Keratinocyte (primary cell): ENCODE measurements around the gene OR2A25. TPM values are rescaled to one million over a fixed set of nuclear protein-coding genes. Genes with fewer than 3 reads are reported as not detected.

Experiments
- DNase-seq: peaks from one replicate; pipeline ENCODE4 v3.0.0-alpha.2; 2011; ENCODE audit warnings: low read depth, missing footprints, low spot score
- FAIRE-seq: peaks from 2 replicates; lab custom pipeline; 2011; peaks lifted over from hg19 to GRCh38; lab: Jason Lieb, UNC
- H2AFZ ChIP-seq: 2 replicates; pipeline ENCODE4 v1.6.0; 2012; ENCODE audit warnings: low read length, control low read depth, inconsistent platforms; ENCODE audit not compliant: control insufficient read depth
- H3K27ac ChIP-seq: 2 replicates; pipeline ENCODE4 v1.5.1; 2011; ENCODE audit warnings: low read length; ENCODE audit not compliant: control insufficient read depth, insufficient read depth
- H3K27me3 ChIP-seq: 3 replicates; pipeline ENCODE4 v1.6.0; 2011; ENCODE audit warnings: low read length; ENCODE audit not compliant: control insufficient read depth, insufficient read depth; ENCODE audit errors: extremely low read depth
- H3K36me3 ChIP-seq, 2 experiments: 2 replicates in 1 of 2; 3 replicates in 1 of 2; pipeline ENCODE4 v1.5.1; 2011; ENCODE audit warnings: low read length in 2 of 2, mild to moderate bottlenecking in 1 of 2; ENCODE audit not compliant: control insufficient read depth in 2 of 2, insufficient read depth in 2 of 2; ENCODE audit errors: extremely low read depth in 1 of 2
- H3K4me1 ChIP-seq: 3 replicates; pipeline ENCODE4 v1.5.1; 2011; ENCODE audit warnings: low read length; ENCODE audit not compliant: control insufficient read depth, insufficient read depth; ENCODE audit errors: extremely low read depth
- H3K4me2 ChIP-seq: 3 replicates; pipeline ENCODE4 v1.6.0; 2011; ENCODE audit warnings: low read depth, low read length; ENCODE audit not compliant: control insufficient read depth, insufficient read depth; ENCODE audit errors: extremely low read depth
- H3K4me3 ChIP-seq, 3 experiments: fragments of 200-600 bp in 1 of 3; sonication (generic) in 1 of 3; 2 replicates in 2 of 3; 3 replicates in 1 of 3; pipeline ENCODE4 v1.5.1; 2011 to 2016; ENCODE audit warnings: low read length in 3 of 3, mild to moderate bottlenecking in 3 of 3, control low read depth in 2 of 3, inconsistent platforms in 1 of 3, low read depth in 1 of 3, mixed read lengths in 1 of 3, mixed run types in 1 of 3, moderate library complexity in 1 of 3; ENCODE audit not compliant: control insufficient read depth in 2 of 3, insufficient read depth in 2 of 3; ENCODE audit errors: extremely low read depth in 1 of 3
- H3K79me2 ChIP-seq: 2 replicates; pipeline ENCODE4 v1.6.0; 2012; ENCODE audit warnings: low read length; ENCODE audit not compliant: control insufficient read depth, insufficient read depth
- H3K9ac ChIP-seq: 3 replicates; pipeline ENCODE4 v1.6.0; 2011; ENCODE audit warnings: low read length; ENCODE audit not compliant: control insufficient read depth, insufficient read depth; ENCODE audit errors: extremely low read depth
- H3K9me1 ChIP-seq: 3 replicates; pipeline ENCODE4 v1.6.0; 2011; ENCODE audit warnings: low read length; ENCODE audit not compliant: control insufficient read depth, insufficient read depth; ENCODE audit errors: extremely low read depth
- H3K9me3 ChIP-seq: 2 replicates; pipeline ENCODE4 v1.5.1; 2012; ENCODE audit warnings: low read depth, low read length; ENCODE audit not compliant: control insufficient read depth
- H4K20me1 ChIP-seq: 3 replicates; pipeline ENCODE4 v1.6.0; 2011; ENCODE audit warnings: low read length; ENCODE audit not compliant: control insufficient read depth, insufficient read depth; ENCODE audit errors: extremely low read depth
- EZH2 ChIP-seq: IDR thresholded peaks from one replicate; pipeline ENCODE4 v1.6.1; 2012; ENCODE audit warnings: inconsistent platforms, mild to moderate bottlenecking, low read length, moderate library complexity
- dilution Hi-C: fragments of 300-500 bp; cut with MboI; formaldehyde crosslinking; loops from one replicate; pipeline ENCODE4 v1.7.0; 2020; ENCODE audit warnings: low sequenced_read_pairs; ENCODE audit not compliant: extremely low pct_ligation_motif_present
- polyA plus RNA-seq, 5 experiments: library from polyadenylated mRNA; depleted of rRNA in 3 of 5; stranded (reverse) in 3 of 5; stranded (forward) in 1 of 5; unstranded in 1 of 5; fragments of >200 nt; gene quantifications; 1 replicate in 1 of 5; 2 replicates in 3 of 5; 3 replicates in 1 of 5; pipeline versions ENCODE4 v1.2.1 to v1.2.3, GENCODE V29; 2011 to 2012; ENCODE audit warnings: missing spikeins in 2 of 5, low read depth in 1 of 5, low replicate concordance in 1 of 5
- TF ChIP-seq, protein P1 (sequence below), 3 experiments: IDR thresholded peaks in 1 of 3; conservative IDR thresholded peaks in 1 of 3; optimal IDR thresholded peaks in 1 of 3; 2 replicates in 2 of 3; 3 replicates in 1 of 3; pipeline versions ENCODE3 to v1.5.1; 2011; ENCODE audit warnings: low read length in 3 of 3, mild to moderate bottlenecking in 3 of 3, moderate library complexity in 2 of 3, control low read depth in 1 of 3, inconsistent platforms in 1 of 3; ENCODE audit not compliant: insufficient read depth in 2 of 3; ENCODE audit errors: extremely low read depth in 1 of 3

The OR2A25 gene
- polyA plus RNA-seq, 1 donor (not counting 4 experiments of a cell fraction or from before 2014, with no cell fraction given), result not detected

- Histone ChIP-seq H3K4me2 (no peak within 1 kb of the TSS), H3K9ac (no peak within 1 kb of the TSS), H3K27me3 (no peaks in the 10 kb centered on the region), H4K20me1 (no peaks in the 10 kb centered on the region), H3K9me3 (no peaks in the 10 kb centered on the region), H2AFZ (no peak within 1 kb of the TSS), H3K4me1 (no peaks in the 10 kb centered on the region), H3K27ac (no peak within 1 kb of the TSS), H3K79me2 (no peaks in the 10 kb centered on the region), H3K36me3 (no peaks in the 10 kb centered on the region), H3K9me1 (no peaks in the 10 kb centered on the region), H3K4me3 (no peak within 1 kb of the TSS)
- dilution Hi-C loops, result no loop called here
- no peak for FAIRE-seq
- no peak for DNase-seq
- no peak for TF ChIP-seq EZH2
- TF ChIP-seq, protein P1, sequence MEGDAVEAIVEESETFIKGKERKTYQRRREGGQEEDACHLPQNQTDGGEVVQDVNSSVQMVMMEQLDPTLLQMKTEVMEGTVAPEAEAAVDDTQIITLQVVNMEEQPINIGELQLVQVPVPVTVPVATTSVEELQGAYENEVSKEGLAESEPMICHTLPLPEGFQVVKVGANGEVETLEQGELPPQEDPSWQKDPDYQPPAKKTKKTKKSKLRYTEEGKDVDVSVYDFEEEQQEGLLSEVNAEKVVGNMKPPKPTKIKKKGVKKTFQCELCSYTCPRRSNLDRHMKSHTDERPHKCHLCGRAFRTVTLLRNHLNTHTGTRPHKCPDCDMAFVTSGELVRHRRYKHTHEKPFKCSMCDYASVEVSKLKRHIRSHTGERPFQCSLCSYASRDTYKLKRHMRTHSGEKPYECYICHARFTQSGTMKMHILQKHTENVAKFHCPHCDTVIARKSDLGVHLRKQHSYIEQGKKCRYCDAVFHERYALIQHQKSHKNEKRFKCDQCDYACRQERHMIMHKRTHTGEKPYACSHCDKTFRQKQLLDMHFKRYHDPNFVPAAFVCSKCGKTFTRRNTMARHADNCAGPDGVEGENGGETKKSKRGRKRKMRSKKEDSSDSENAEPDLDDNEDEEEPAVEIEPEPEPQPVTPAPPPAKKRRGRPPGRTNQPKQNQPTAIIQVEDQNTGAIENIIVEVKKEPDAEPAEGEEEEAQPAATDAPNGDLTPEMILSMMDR (optimal IDR thresholded peaks at IDR 0.05 in 1 of 3, IDR thresholded peaks at IDR 0.05 in 1 of 3, conservative IDR thresholded peaks at IDR 0.05 in 1 of 3; ENCODE audit: extremely low read depth in 1 of 3, insufficient read depth in 2 of 3, low read length in 3 of 3), result no peak
Observed at GRCh38 chr7:144085978-144086377, 16.4 kb downstream of the OR2A25 start, which contains the start of gene OR2A12. TSS of gene OR2A12 (plus strand) at chr7:144086278. CDS start at chr7:144095108, 8,830 bp downstream.

DNA sequence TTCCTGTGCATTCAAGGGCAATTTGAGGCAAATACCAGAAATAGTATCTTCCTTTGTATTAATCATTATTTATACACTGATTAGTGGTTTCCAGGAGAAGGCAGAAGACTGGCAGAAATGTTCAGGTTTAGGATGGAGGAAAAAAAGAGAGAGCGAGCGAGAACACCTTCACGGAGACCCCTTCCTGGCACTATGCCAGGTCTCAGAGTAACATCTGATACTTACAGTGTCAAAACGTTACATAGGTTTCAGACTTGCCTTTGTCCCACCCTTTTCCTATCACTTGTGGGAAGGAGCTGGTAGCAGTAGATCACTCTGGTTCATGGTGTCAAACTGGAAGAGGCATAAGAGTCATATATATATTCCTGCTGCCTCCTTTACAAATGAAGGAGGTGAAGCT lies 17.1 kb downstream of the OR2A25 start:
- no peak for FAIRE-seq
- no peak overlapping the region for H3K4me3 ChIP-seq
- H2AFZ ChIP-seq, result no peak overlapping the region
- H3K79me2 ChIP-seq, result no peaks in the 10 kb centered on the region
- no peak for DNase-seq
- no peak overlapping the region for H3K4me2 ChIP-seq
- no peaks in the 10 kb centered on the region for H3K9me3 ChIP-seq
- H3K4me1 ChIP-seq, result no peaks in the 10 kb centered on the region
- H3K9ac ChIP-seq, result no peak overlapping the region
- H4K20me1 ChIP-seq, result no peaks in the 10 kb centered on the region
- no peak overlapping the region for H3K27ac ChIP-seq
- dilution Hi-C loops, result no loop called here
- no peaks in the 10 kb centered on the region for H3K36me3 ChIP-seq
- TF ChIP-seq, protein P1 (optimal IDR thresholded peaks at IDR 0.05 in 1 of 3, IDR thresholded peaks at IDR 0.05 in 1 of 3, conservative IDR thresholded peaks at IDR 0.05 in 1 of 3; ENCODE audit: extremely low read depth in 1 of 3, insufficient read depth in 2 of 3, low read length in 3 of 3), result no peak
- no peak for TF ChIP-seq EZH2
- no peaks in the 10 kb centered on the region for H3K9me1 ChIP-seq
- H3K27me3 ChIP-seq, result no peaks in the 10 kb centered on the region
